MM.1S (cell line): ENCODE measurements around the gene TYRO3.

Experiments used
- DNase-seq: peaks from one replicate; pipeline ENCODE4 v3.0.0-alpha.2; 2015
- H2AFZ ChIP-seq: fragments of 300-600 bp; sonication (generic); 2 replicates; pipeline ENCODE4 v1.6.0; 2016; ENCODE audit warnings: antibody characterized with exemption, low read length
- H3F3A ChIP-seq: fragments of 300-600 bp; sonication (generic); 2 replicates; pipeline ENCODE4 v1.6.1; 2016; ENCODE audit warnings: mild to moderate bottlenecking, antibody characterized with exemption, low read length, moderate library complexity, mixed read lengths; ENCODE audit not compliant: insufficient read depth
- H3K27ac ChIP-seq: fragments of 300-600 bp; sonication (generic); 2 replicates; pipeline ENCODE4 v1.5.1; 2016; ENCODE audit warnings: mild to moderate bottlenecking, low read length
- H3K27me3 ChIP-seq: fragments of 300-600 bp; sonication (generic); replicated peaks from 2 replicates; pipeline ENCODE4 v1.6.0; 2016; ENCODE audit warnings: low read length; ENCODE audit not compliant: insufficient read depth
- H3K36me3 ChIP-seq: fragments of 300-600 bp; sonication (generic); replicated peaks from 2 replicates; pipeline ENCODE4 v1.6.1; 2016; ENCODE audit warnings: mild to moderate bottlenecking, low read length, mixed read lengths; ENCODE audit not compliant: insufficient read depth
- H3K4me1 ChIP-seq: fragments of 300-600 bp; sonication (generic); 2 replicates; pipeline ENCODE4 v1.6.1; 2016; ENCODE audit warnings: low read length, mixed read lengths
- H3K4me2 ChIP-seq: fragments of 300-600 bp; sonication (generic); 2 replicates; pipeline ENCODE4 v1.6.0; 2016; ENCODE audit warnings: low read depth, low read length
- H3K4me3 ChIP-seq: fragments of 300-600 bp; sonication (generic); 2 replicates; pipeline ENCODE4 v1.5.1; 2016; ENCODE audit warnings: low read length, mixed read lengths
- H3K79me2 ChIP-seq: fragments of 300-600 bp; sonication (generic); 2 replicates; pipeline ENCODE4 v1.6.1; 2016; ENCODE audit warnings: mixed run types, low read length, mixed read lengths
- H3K9ac ChIP-seq: fragments of 300-600 bp; sonication (generic); 2 replicates; pipeline ENCODE4 v1.6.1; 2016; ENCODE audit warnings: low read length, mixed read lengths
- H3K9me2 ChIP-seq: fragments of 300-600 bp; sonication (generic); replicated peaks from 2 replicates; pipeline ENCODE4 v1.6.1; 2016; ENCODE audit warnings: mild to moderate bottlenecking, low read length, mixed read lengths; ENCODE audit not compliant: insufficient read depth
- H3K9me3 ChIP-seq: fragments of 300-600 bp; sonication (generic); replicated peaks from 2 replicates; pipeline ENCODE4 v1.6.1; 2016; ENCODE audit warnings: mild to moderate bottlenecking, low read length, mixed read lengths; ENCODE audit not compliant: insufficient read depth
- H4K20me1 ChIP-seq: fragments of 300-600 bp; sonication (generic); 2 replicates; pipeline ENCODE4 v1.6.1; 2016; ENCODE audit warnings: mild to moderate bottlenecking, low read length, moderate library complexity, mixed read lengths; ENCODE audit not compliant: insufficient read depth
- CTCF ChIP-seq: fragments of 300-600 bp; sonication (generic); IDR thresholded peaks from 2 replicates; pipeline ENCODE4 v1.5.1; 2016; ENCODE audit warnings: antibody characterized with exemption, low read length, mixed read lengths
- EZH2 ChIP-seq: fragments of 300-600 bp; sonication (generic); optimal IDR thresholded peaks from 2 replicates; pipeline ENCODE3; 2017; ENCODE audit warnings: low read depth, mild to moderate bottlenecking, antibody characterized with exemption, low read length, mixed read lengths
- EZH2phosphoT487 ChIP-seq: fragments of 300-600 bp; sonication (generic); IDR thresholded peaks from 2 replicates; pipeline ENCODE4 v1.6.1; 2018; ENCODE audit warnings: antibody characterized with exemption, low read length

TYRO3 gene

GRCh38 chr15:41570764-41571163 is 11.8 kb downstream of the TYRO3 start:
- no peak for DNase-seq
- no peaks in the 10 kb centered on the region for H3K4me1 ChIP-seq
- no peaks in the 10 kb centered on the region for H3K9me3 ChIP-seq
- no peak overlapping the region for H3K27ac ChIP-seq
- no peak overlapping the region for H2AFZ ChIP-seq
- no peak overlapping the region for H3K9ac ChIP-seq
- no peaks in the 10 kb centered on the region for H3K27me3 ChIP-seq
- no peaks in the 10 kb centered on the region for H3F3A ChIP-seq
- TF ChIP-seq EZH2: no peak
- no peak for TF ChIP-seq EZH2phosphoT487
- no peak for TF ChIP-seq CTCF
- no peaks in the 10 kb centered on the region for H4K20me1 ChIP-seq
- H3K9me2 ChIP-seq: no peaks in the 10 kb centered on the region
- no peak overlapping the region for H3K4me3 ChIP-seq
- H3K79me2 ChIP-seq: no peaks in the 10 kb centered on the region
- no peak overlapping the region for H3K4me2 ChIP-seq
- H3K36me3 ChIP-seq: no peaks in the 10 kb centered on the region

GRCh38 chr15:41571948-41572347 is 12.9 kb downstream of the TYRO3 start:
- no peaks in the 10 kb centered on the region for H4K20me1 ChIP-seq
- H3K4me2 ChIP-seq: no peak overlapping the region
- H3K9ac ChIP-seq: no peak overlapping the region
- no peaks in the 10 kb centered on the region for H3K9me2 ChIP-seq
- H3K79me2 ChIP-seq: no peaks in the 10 kb centered on the region
- no peaks in the 10 kb centered on the region for H3K9me3 ChIP-seq
- no peak for TF ChIP-seq EZH2
- no peak for TF ChIP-seq CTCF
- TF ChIP-seq EZH2phosphoT487: no peak
- DNase-seq: no peak
- no peaks in the 10 kb centered on the region for H3K27me3 ChIP-seq
- H3K4me3 ChIP-seq: no peak overlapping the region
- H3K36me3 ChIP-seq: no peaks in the 10 kb centered on the region
- no peaks in the 10 kb centered on the region for H3F3A ChIP-seq
- H3K27ac ChIP-seq: no peak overlapping the region
- no peak overlapping the region for H2AFZ ChIP-seq
- H3K4me1 ChIP-seq: no peaks in the 10 kb centered on the region

GRCh38 chr15:41572866-41573265 is 13.9 kb downstream of the TYRO3 start:
- no peak for DNase-seq

More at GRCh38 chr15:41572866-41573265, 13.9 kb downstream of the TYRO3 start:
- H2AFZ ChIP-seq: no peak overlapping the region
- H3F3A ChIP-seq: no peaks in the 10 kb centered on the region
- no peaks in the 10 kb centered on the region for H3K27me3 ChIP-seq
- no peaks in the 10 kb centered on the region for H3K9me3 ChIP-seq
- no peaks in the 10 kb centered on the region for H3K36me3 ChIP-seq
- no peak overlapping the region for H3K27ac ChIP-seq
- H3K9ac ChIP-seq: no peak overlapping the region
- no peaks in the 10 kb centered on the region for H3K79me2 ChIP-seq
- H3K4me1 ChIP-seq: no peaks in the 10 kb centered on the region
- H4K20me1 ChIP-seq: no peaks in the 10 kb centered on the region
- no peak overlapping the region for H3K4me2 ChIP-seq
- H3K4me3 ChIP-seq: no peak overlapping the region
- no peaks in the 10 kb centered on the region for H3K9me2 ChIP-seq
- TF ChIP-seq CTCF: no peak
- TF ChIP-seq EZH2: no peak
- TF ChIP-seq EZH2phosphoT487: no peak
